ENCODE results near the gene ACOX1.
A peak's percentile ranks its signal among the peaks of the same experiment; 100 is the strongest.

Gene ACOX1

DNA sequence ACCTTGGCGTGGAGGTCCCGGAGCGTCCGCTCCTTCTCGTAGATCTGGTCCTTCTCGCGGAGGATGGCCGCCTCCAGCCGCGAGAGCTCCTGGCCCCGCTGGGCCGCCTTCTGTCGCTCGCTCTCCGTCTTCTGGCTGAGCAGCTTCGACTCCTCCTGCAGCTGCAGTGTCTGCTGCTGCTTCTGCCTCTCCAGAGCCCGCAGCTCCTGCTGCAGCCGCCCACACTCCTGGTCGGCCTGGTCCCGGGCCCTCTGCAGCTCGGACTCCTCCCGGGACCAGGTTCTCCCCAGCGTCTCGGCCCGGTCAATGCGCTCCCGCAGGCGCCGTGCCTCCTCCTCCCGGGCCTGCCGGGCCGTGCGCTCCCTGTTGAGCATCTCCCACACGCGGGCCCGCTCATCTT, 29.2 kb upstream of the ACOX1 start:
- DNase-seq, result no peak

- DNase-seq, result no peak
Observed at GRCh38 chr17:76007850-76008165, 28.8 kb upstream of the ACOX1 start.

DNA sequence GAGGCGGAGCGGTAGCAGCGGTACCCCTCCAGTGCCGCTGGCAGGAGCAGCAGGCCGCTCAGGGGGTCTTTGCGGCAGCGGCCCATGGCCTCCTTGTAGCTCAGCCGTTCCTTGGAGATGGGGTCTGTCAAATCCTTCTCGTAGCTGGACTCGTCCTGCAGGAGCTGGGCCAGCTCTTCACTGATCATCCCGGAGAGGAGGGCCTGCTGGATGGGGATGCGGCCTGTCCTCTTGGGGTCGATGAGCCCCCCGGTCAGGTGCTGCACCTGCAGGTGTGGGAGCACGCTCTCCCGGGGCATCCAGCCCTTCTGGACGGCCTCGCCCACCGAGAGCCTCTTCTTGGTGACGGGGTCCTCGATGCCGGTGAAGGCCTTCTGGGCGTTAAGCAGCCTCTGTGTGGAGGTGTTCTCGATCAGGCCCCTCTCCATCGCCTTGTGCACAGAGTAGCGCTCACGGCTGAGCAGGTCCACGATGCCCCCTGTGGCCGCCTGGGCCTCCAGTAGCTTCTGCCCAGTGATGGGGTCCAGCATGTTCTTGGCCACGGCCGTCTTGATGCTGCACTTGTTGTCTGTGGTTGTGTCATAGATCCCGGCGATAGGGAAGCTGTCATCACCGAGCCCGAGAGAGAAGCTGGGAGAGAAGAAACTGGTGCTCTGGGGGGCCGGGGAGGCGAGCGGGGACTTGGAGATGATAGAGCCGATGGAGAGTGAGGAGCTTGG, 28.3 kb upstream of the ACOX1 start:
- no peak for DNase-seq

GRCh38 chr17:76005263-76006149, 26.5 kb upstream of the ACOX1 start:
- DNase-seq, result peak; percentile 70

- DNase-seq, result no peak
Observed at GRCh38 chr17:76004750-76005262, 25.8 kb upstream of the ACOX1 start.

DNA sequence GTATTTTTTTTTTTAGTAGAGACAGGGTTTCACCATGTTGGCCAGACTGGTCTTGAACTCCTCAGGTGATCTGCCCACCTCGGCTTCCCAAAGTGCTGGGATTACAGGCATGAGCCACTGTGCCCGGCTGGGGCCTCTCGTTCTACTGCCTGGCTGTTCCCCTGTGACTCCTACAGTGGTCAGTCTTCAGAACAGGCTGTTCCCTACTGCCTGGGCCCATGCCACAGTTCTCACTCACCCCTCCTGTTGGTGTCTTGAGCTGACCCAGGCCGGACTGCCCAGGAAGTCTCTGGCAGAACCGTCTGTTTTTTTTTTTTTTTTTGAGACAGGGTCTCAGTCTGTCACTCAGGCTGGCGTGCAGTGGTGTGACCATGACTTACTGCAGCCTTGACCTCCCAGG, 24.9 kb upstream of the ACOX1 start:
- DNase-seq, result no peak

DNA sequence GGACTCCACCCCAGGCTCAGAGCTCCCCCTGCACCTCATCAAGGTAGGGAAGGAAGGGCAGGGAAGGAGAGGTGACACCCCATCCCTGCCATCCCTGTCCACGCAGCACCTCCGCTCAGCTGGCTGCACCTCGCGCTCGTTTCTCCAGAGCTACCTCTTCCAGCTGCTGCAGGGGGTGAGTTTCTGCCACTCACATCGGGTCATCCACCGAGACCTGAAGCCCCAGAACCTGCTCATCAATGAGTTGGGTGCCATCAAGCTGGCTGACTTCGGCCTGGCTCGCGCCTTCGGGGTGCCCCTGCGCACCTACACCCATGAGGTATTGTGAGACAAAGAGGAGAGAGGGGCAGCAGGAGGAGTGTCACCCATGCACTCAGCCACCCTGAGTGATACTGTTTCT, 23.1 kb upstream of the ACOX1 start:
- DNase-seq, result no peak

DNA sequence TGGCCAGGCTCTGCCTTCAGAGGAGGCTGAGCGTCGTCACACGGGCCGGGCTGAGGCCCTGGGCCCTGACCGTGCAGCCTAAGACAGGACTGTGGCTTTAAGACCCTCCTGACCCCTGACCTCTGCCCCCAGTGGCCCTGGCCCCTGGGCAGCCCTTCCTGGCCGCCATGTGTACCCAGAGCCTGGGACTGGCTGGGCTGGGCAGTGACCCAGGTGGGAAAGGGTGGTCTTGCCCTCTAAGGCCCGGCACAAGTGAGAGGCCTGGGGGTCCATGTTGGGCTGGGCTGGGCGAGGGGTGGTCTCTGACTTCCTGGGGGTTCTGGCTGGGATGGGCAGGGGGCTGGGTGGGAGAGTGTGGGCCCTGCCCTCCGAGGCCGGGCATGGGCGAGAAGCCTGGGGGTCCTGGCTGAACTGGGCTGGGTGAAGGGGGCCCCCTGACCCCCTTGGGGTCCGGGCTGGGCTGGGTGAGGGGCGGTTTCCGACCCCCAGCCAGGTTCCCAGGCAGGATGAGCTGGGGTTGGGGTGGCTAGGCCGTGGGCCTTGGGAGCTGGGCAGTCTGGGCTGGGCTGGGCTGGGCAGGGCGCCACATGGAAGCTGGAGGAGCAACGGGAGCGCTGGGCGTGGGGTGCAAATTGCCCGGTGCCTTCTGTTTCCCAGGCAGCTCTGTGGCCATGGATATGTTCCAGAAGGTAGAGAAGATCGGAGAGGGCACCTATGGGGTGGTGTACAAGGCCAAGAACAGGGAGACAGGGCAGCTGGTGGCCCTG, 22.0 kb upstream of the ACOX1 start, which contains the start of gene CDK3:
CDK3 (plus strand) TSS at position 101 of the 767 bp plus-strand sequence; CDS start at position 672, 571 bp downstream.
- DNase-seq, result no peak

- peak; percentile 17 for DNase-seq
Observed at GRCh38 chr17:76000016-76000754, 21.2 kb upstream of the ACOX1 start.

DNA sequence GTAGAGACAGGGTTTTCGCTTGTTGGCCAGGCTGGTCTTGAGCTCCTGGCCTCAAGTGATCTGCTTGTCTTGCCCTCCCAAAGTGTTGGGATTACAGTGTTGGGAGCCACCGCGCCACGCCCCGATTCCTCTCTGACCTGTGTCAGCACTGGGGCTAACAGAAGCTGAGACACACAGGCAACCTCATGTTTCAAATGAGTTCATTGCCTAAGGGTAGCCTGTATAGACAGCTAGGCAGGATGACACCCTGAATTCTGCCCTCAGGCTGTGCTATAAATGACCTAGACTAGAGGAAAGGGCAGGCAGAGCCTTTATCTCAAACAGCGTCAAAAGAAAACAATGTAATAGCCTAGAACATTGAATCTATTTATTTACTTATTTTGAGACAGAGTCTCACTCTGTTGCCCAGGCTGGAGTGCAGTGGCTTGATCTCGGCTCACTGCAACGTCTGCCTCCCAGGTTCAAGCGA, 19.4 kb upstream of the ACOX1 start:
- DNase-seq, result no peak

DNA sequence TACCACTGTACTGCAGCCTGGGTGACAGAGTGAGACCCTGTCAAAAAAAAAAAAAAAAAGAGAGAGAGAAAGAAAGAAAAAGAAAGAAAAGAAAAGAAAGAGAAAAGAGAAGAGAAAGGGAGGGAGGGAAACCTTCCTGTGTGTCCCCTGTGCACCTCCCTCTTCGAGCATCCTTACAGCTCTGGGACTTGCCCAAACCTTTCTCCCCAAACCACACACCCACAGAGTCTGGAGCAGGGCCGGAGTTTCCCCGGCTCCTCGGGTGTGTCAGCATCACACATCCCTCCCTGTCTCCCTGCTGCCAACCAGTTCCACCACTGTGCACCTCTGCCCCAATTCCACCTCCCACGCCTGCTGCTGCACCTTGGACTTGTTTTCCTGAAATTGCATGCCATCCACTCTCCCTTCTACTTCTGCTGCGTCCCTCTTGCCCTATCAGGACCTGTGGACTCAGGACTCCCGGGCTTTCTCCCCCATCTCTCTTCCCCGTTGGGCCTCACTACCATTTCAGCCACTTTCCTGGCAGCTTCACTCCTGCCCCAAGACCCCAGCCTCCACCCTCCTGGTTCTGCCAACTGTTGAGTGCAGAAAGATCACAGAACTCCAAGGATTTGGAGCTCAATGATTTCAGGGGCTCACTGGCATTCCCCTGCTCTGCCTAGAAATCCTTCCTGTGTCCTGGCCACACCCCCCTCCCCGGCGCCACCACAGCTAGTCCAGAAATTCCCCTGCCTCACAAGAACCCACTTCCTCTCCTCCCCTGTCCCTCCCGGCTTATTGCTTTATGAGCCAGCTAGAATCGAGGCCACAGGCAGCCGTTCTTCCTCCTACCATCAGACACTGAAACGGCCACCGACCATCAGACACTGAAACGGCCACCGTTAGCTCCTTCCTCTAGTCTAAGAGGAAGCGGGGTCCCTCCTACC, 18.0 kb upstream of the ACOX1 start:
- no peak for DNase-seq

- no peak for DNase-seq
Observed at GRCh38 chr17:75995385-75995925, 16.5 kb upstream of the ACOX1 start.

- DNase-seq, result no peak
Observed at GRCh38 chr17:75994802-75995370, 15.9 kb upstream of the ACOX1 start.

DNA sequence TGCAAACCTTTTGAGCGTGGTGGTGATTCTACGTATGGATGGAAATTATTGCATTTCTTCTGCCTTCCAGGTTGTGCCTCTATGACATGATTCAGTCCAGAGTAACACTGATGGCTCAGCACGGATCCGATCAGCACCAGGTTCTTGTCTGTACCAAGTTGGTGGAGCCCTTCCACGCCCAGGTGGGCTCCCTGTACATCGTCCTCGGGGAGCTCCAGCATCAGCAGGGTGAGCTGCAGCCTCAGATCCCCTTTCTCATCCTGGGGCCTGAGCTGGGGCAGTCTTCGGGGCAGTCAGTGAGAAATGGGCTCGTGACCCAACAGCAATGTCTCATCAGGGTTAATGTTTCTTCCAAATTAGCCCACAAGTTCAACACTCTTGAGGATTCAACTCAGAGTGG, 12.4 kb upstream of the ACOX1 start:
- DNase-seq, result no peak

DNA sequence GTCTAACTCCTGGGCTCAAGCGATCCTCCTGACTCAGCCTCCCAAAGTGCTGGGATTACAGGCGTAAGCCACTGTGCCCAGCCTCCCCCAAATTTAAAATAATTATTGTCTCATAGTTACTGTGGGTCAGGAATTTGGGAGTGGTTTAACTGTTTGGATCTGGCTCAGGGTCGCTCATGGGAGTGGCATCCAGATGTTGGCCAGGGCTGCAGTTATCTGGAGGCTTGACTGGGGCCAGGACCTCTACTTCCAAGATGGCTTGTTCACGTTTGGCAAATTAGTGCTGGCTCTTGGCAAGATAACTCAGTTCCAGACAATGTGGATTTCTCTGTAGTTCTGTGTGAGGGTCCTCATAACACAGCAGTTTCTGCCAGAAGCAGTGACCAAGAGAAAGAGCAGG, 8.1 kb upstream of the ACOX1 start:
- no peak for DNase-seq

GRCh38 chr17:75985986-75986385, 7.0 kb upstream of the ACOX1 start:
- no peak for DNase-seq

DNA sequence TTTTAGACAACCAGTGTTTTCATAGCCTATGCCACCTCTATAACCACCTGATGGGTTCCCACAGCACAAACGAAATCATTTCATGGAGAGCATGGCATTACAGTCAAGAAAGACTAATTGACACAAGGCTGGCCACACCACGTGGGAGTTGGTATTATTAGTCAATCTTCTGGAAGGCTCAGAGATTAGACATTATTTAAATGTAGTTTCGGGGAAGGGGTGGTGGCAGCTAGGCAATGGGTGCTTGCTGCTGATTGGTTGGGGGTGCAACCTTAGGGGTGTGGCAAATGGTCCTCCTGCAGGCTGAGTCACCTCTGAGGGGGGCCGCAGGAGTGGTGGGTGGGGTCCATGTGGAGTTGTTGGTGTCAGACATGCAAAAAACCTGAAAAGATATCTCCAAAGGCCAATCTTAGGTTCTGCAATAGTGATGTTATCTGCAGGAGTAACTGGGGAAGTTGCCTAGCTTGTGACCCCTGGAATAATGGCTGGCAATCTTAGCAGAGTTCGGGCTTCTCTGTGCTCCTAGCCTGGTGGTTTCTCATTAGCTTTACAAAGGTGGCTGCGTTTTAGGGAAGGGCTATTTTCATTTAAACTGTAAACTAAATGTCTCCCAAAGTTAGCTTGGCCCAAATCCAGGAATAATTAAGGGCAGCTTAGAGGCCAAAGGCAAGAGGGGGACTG, 4.7 kb upstream of the ACOX1 start:
- no peak for DNase-seq

- no peak for DNase-seq
Observed at GRCh38 chr17:75981019-75981615, 2.2 kb upstream of the ACOX1 start.

DNA sequence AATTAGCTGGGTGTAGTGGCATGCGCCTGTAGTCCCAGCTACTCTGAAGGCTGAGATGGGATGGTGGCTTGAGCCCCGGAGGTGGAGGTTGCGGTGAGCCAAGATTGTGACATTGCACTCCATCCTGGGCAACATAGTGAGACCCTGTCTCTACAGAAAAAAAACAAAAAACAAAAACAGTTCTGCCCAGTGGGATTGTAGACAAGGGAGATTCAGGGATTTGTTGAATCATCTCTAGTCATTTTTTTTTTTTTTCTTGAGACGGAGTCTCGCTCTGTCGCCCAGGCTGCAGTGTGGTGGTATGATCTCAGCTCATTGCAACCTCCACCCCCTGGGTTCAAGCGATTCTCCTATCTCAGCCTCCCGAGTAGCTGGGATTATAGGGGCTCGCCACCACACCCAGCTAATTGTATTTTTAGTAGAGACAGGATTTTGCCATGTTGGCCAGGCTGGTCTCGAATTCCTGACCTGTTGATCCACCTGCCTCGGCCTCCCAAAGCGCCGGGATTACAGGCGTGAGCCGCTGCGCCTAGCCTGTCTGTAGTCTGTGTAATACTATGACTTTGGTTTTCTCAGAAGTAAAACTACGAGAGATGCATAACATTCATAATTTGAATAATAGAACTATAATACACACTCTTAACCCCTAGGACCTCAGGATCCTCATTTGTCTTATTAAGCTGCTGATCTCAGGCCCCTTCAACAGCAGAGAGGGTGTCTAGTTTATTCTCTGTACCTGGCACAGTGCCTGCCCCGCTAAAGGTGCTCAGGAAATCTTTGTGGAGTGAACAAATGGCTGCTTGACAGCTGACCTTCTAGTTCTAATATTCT, 1.4 kb upstream of the ACOX1 start:
- DNase-seq, result no peak
